ENCODE measurements around the gene VIT. TPM values are rescaled to one million over a fixed set of nuclear protein-coding genes. Genes with fewer than 3 reads are reported as not detected.
"Not testable (repeated sequence)": the region's sequence is repeated elsewhere in the genome, so short reads cannot be mapped to it uniquely, and the experiment has no call there.

VIT gene
- polyA plus RNA-seq, 3 donors = not detected

DNA sequence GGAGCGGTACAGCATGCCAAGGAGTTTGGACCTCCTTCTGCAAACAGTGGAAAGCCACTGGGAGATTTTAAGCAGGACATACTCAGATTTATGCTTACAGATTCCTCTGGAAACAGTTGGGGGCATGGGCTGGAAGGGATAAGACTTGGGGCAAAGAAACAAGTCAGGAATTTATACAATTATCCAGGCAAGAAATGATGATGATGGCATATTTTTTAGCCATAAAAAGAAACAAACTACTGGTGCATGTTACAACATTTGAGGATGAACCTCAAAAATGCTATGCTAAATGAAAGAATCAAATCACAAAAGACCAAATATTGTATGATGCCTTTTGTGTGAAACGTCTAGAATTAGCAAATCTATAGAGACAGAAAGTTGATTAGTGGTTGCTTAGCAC lies 13.5 kb upstream of the VIT start:
- peaks cover 0 to 3% of the 10 kb centered on the region in 2 donors for H3K9me3 ChIP-seq (replicated peaks in 1 of 2; ENCODE audit: control insufficient read depth in 1 of 2, insufficient read depth in 1 of 2, low read length in 2 of 2)
- WGBS (ENCODE audit: insufficient coverage) = 60% methylated on average over 1 of the region's 2 CpGs
- no peaks in the 10 kb centered on the region for H3K79me2 ChIP-seq (ENCODE audit: insufficient read depth, low read length)
- Mint-ChIP-seq H3K9me3 (peaks cover 5 to 19% (median 8%) of the 10 kb centered on the region in 7 donors), H3K27me3 (ENCODE audit: low read depth in 3 of 3) (peaks cover 0 to 1% (median 1%) of the 10 kb centered on the region in 3 donors), H3K27ac (no peak overlapping the region), H3K36me3 (peaks cover 0 to 4% of the 10 kb centered on the region in 2 donors), H3K4me1 (peaks cover 5% of the 10 kb centered on the region), H3K4me3 (no peak overlapping the region)
- no peak overlapping the region for H3K4me3 ChIP-seq (replicated peaks in 1 of 3; ENCODE audit: low read depth in 2 of 3, low read length in 3 of 3)
- H3K4me1 ChIP-seq (ENCODE audit: control insufficient read depth in 1 of 2, insufficient read depth in 2 of 2, low read length in 2 of 2) = peaks cover 3 to 5% of the 10 kb centered on the region in 2 donors
- no peak overlapping the region for H3K9ac ChIP-seq (ENCODE audit: insufficient read depth, low read length, poor library complexity, severe bottlenecking)
- H2AFZ ChIP-seq (ENCODE audit: insufficient read depth, low read depth, low read length, poor library complexity, severe bottlenecking) = no peak overlapping the region
- H3K27ac ChIP-seq (ENCODE audit: low read depth in 1 of 2, low read length in 2 of 2) = no peak overlapping the region
- TF ChIP-seq, protein P1, sequence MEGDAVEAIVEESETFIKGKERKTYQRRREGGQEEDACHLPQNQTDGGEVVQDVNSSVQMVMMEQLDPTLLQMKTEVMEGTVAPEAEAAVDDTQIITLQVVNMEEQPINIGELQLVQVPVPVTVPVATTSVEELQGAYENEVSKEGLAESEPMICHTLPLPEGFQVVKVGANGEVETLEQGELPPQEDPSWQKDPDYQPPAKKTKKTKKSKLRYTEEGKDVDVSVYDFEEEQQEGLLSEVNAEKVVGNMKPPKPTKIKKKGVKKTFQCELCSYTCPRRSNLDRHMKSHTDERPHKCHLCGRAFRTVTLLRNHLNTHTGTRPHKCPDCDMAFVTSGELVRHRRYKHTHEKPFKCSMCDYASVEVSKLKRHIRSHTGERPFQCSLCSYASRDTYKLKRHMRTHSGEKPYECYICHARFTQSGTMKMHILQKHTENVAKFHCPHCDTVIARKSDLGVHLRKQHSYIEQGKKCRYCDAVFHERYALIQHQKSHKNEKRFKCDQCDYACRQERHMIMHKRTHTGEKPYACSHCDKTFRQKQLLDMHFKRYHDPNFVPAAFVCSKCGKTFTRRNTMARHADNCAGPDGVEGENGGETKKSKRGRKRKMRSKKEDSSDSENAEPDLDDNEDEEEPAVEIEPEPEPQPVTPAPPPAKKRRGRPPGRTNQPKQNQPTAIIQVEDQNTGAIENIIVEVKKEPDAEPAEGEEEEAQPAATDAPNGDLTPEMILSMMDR (IDR thresholded peaks at IDR 0.05) = no peak
- H3K36me3 ChIP-seq (replicated peaks in 1 of 2; ENCODE audit: control insufficient read depth in 1 of 2, insufficient read depth in 2 of 2, low read length in 2 of 2) = no peaks in the 10 kb centered on the region
- intact Hi-C loops (cut with micrococcal nuclease) = no loop called here
- no peak overlapping the region for H3K4me2 ChIP-seq (replicated peaks; ENCODE audit: extremely low read depth, low read length, poor library complexity, severe bottlenecking)
- no peak for DNase-seq
- no peaks in the 10 kb centered on the region for H4K20me1 ChIP-seq (ENCODE audit: insufficient read depth, low read length)
- H3K27me3 ChIP-seq (ENCODE audit: control insufficient read depth in 2 of 2, insufficient read depth in 2 of 2, low read length in 2 of 2) = no peaks in the 10 kb centered on the region

DNA sequence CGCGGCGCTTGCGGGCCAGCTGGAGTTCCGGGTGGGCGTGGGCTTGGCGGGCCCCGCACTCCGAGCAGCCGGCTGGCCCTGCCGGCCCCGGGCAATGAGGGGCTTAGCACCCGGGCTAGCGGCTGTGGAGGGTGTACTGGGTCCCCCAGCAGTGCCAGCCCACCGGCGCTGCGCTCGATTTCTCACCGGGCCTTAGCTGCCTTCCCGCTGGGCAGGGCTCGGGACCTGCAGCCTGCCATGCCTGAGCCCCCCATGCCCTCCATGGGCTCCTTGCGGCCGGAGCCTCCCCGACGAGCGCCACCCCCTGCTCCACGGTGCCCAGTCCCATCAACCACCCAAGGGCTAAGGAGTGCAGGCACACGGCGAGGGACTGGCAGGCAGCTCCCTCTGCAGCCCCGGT lies 8.2 kb upstream of the VIT start:
- 96% methylated on average over 17 of the region's 30 CpGs for WGBS (ENCODE audit: insufficient coverage)
- H4K20me1 ChIP-seq (ENCODE audit: insufficient read depth, low read length); H3K4me3 Mint-ChIP-seq; H3K27ac ChIP-seq (ENCODE audit: low read depth in 1 of 2, low read length in 2 of 2); H3K27me3 Mint-ChIP-seq (ENCODE audit: low read depth in 3 of 3); H3K4me2 ChIP-seq (replicated peaks; ENCODE audit: extremely low read depth, low read length, poor library complexity, severe bottlenecking); H3K4me1 Mint-ChIP-seq; H3K27me3 ChIP-seq (ENCODE audit: control insufficient read depth in 2 of 2, insufficient read depth in 2 of 2, low read length in 2 of 2); H3K4me1 ChIP-seq (ENCODE audit: control insufficient read depth in 1 of 2, insufficient read depth in 2 of 2, low read length in 2 of 2); H3K79me2 ChIP-seq (ENCODE audit: insufficient read depth, low read length); H3K4me3 ChIP-seq (replicated peaks in 1 of 3; ENCODE audit: low read depth in 2 of 3, low read length in 3 of 3); H3K27ac Mint-ChIP-seq; H3K9me3 ChIP-seq (replicated peaks in 1 of 2; ENCODE audit: control insufficient read depth in 1 of 2, insufficient read depth in 1 of 2, low read length in 2 of 2); H2AFZ ChIP-seq (ENCODE audit: insufficient read depth, low read depth, low read length, poor library complexity, severe bottlenecking); H3K36me3 ChIP-seq (replicated peaks in 1 of 2; ENCODE audit: control insufficient read depth in 1 of 2, insufficient read depth in 2 of 2, low read length in 2 of 2); intact Hi-C loops (cut with micrococcal nuclease); DNase-seq; H3K36me3 Mint-ChIP-seq; H3K9ac ChIP-seq (ENCODE audit: insufficient read depth, low read length, poor library complexity, severe bottlenecking): not testable (repeated sequence)
- peaks cover 0 to 11% (median 6%) of the 10 kb centered on the region in 7 donors for H3K9me3 Mint-ChIP-seq

DNA sequence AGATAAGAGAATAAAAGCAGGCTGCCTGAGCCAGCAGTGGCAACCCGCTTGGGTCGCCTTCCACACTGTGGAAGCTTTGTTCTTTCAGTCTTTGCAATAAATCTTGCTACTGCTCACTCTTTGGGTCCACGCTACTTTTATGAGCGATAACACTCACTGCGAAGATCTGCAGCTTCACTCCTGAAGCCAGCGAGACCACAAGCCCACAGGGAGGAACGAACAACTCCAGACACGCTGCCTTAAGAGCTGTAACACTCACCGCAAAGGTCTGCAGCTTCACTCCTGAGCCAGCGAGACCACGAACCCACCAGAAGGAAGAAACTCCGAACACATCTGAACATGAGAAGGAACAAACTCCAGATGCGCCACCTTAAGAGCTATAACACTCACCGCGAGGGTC lies 7.5 kb upstream of the VIT start:
- 76% methylated on average over 11 of the region's 15 CpGs for WGBS (ENCODE audit: insufficient coverage)
- H3K4me2 ChIP-seq (replicated peaks; ENCODE audit: extremely low read depth, low read length, poor library complexity, severe bottlenecking); H3K79me2 ChIP-seq (ENCODE audit: insufficient read depth, low read length); H3K4me1 ChIP-seq (ENCODE audit: control insufficient read depth in 1 of 2, insufficient read depth in 2 of 2, low read length in 2 of 2); H3K9me3 Mint-ChIP-seq; H3K27ac ChIP-seq (ENCODE audit: low read depth in 1 of 2, low read length in 2 of 2); H3K27me3 Mint-ChIP-seq (ENCODE audit: low read depth in 3 of 3); H3K9ac ChIP-seq (ENCODE audit: insufficient read depth, low read length, poor library complexity, severe bottlenecking); H3K27me3 ChIP-seq (ENCODE audit: control insufficient read depth in 2 of 2, insufficient read depth in 2 of 2, low read length in 2 of 2); H4K20me1 ChIP-seq (ENCODE audit: insufficient read depth, low read length); H3K36me3 ChIP-seq (replicated peaks in 1 of 2; ENCODE audit: control insufficient read depth in 1 of 2, insufficient read depth in 2 of 2, low read length in 2 of 2); intact Hi-C loops (cut with micrococcal nuclease); H3K4me3 ChIP-seq (replicated peaks in 1 of 3; ENCODE audit: low read depth in 2 of 3, low read length in 3 of 3); H3K9me3 ChIP-seq (replicated peaks in 1 of 2; ENCODE audit: control insufficient read depth in 1 of 2, insufficient read depth in 1 of 2, low read length in 2 of 2); H3K27ac Mint-ChIP-seq; H3K4me1 Mint-ChIP-seq; H3K36me3 Mint-ChIP-seq; H2AFZ ChIP-seq (ENCODE audit: insufficient read depth, low read depth, low read length, poor library complexity, severe bottlenecking); DNase-seq: not testable (repeated sequence)
- H3K4me3 Mint-ChIP-seq = peak overlapping the region; percentile 47 to 69
